Measurements from ENCODE around the gene IL18RAP.

IL18RAP gene

DNA sequence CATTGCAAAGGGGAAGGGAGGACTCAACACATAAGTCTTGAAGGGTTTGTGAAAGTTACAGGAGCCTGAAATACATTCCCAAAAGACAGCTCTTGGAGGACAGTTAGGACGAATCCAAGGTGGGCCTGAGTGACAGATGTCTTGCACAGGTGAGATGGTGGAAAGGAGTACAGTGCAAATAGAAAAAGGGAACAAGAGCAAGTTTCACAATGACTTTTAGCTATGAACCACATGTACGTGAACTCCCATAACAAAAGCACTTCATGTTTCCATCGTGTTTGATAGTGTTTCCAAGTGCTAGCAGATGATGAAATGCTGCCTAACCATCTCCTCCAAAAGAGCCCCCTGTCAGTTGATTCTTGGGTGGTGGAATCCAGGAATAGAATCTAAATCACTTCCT is 1.8 kb downstream of the IL18RAP start:
- DNase-seq: no peak

DNA sequence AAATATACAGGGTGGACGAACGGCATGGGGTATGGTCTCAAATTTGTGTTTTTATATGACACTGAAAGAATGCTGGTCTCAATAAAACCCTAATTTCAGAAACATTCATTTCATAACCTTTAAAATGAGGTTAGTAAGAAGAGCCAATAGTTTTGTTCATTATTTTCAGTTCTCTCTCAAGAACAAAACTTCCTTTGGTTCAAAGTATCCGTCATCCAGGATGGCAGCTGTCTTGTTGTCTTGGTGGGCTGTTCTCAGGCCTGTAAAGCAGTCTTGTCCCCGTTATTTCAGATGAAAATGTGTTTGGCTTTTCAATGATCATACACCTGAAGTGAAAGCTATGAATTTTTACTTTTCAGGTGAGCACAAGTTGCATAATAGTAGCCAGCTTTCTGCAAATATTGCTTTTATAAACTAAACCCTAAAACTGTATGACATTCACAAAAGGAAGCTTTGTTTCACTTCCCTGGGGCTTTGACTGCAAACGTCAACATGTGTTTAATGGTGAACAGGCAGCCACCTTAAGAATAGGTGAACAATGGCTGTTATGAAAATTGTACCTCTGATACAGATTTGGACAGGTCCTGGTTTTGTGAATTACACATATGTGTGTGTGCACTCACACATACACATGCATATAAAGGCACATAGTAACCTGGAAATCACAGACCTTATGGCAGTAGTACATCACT is 2.6 kb downstream of the IL18RAP start:
- no peak for DNase-seq

- DNase-seq: no peak
Measured at GRCh38 chr2:102427249-102427648, 4.3 kb downstream of the IL18RAP start.

GRCh38 chr2:102428573-102428972 is 5.6 kb downstream of the IL18RAP start:
- DNase-seq: no peak

DNA sequence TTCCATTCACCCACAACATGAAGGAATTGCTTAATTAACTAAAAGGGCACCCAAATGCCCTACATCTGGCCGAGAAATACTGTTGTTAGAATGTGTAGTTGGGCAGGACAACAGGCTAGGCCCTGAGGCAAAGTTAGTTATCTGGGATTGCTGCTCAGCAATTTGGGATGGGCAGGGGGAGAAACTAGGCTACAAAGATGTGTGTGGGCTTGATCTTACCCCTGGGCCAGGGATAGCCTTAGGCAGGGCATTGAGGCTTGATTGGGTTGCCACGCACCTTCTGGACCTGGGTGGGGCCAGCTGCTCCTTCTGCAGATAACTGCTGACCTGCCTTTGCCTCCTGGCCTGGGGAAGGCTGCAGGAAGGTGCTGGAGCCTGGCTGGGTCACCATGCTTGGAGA is 9.4 kb downstream of the IL18RAP start:
- no peak for DNase-seq

GRCh38 chr2:102433973-102434654 is 11.2 kb downstream of the IL18RAP start:
- DNase-seq: no peak

- DNase-seq: no peak
Measured at GRCh38 chr2:102434655-102435381, 11.9 kb downstream of the IL18RAP start.

DNA sequence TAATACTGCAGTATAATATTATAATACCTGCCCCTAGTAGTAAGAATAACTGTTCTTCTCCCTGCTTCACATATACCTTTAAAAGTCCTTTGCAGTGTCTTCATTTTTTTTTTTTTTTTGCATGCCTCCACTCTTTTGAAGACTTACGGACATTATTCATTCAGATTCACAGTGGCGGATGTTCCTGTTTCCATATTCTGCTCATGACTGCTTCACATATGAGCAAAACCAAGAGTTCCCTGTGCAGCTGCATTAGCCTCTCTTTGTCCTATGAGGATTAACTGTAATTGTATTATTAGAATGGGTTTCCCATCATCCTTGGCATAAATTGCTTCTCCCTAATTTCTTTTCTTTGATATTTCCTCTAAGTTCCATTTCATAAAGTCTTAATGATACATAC is 12.8 kb downstream of the IL18RAP start:
- no peak for DNase-seq

DNA sequence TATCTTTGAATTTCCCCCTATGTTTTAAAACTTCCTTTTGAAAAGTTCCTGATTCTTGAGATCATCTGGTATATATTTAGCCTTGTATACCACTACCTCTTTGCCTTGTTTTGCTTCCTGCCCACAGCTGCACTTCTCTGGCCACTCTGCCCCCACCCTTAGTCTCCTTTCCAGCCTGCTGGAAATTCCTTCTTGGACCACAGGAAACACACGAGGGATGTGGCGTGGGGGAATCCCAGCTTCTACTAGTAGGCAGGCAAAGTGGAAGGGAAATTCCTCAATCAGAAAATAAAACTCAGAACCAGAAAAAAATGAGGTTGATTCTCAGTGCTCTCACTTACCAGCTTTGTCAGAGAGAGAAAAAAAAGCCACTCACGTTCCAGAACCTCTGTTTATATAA is 13.4 kb downstream of the IL18RAP start:
- DNase-seq: no peak

DNA sequence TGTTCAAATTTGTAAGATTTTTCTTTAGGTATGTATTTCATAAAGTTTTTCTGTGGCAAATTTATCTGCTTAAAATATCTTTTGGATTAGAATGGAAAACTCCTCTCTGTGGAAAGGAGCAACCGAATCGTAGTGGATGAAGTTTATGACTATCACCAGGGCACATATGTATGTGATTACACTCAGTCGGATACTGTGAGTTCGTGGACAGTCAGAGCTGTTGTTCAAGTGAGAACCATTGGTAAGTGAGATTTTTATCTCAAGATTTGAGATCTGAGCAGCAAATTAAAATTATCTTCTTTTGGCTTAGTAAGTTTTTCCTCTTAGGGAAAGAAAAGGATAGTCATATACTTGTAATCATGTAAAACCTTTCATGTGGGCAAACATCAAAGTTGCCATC is 14.2 kb downstream of the IL18RAP start:
- no peak for DNase-seq

- no peak for DNase-seq
Measured at GRCh38 chr2:102438111-102438510, 15.2 kb downstream of the IL18RAP start.

- no peak for DNase-seq
Measured at GRCh38 chr2:102438578-102438977, 15.6 kb downstream of the IL18RAP start.

DNA sequence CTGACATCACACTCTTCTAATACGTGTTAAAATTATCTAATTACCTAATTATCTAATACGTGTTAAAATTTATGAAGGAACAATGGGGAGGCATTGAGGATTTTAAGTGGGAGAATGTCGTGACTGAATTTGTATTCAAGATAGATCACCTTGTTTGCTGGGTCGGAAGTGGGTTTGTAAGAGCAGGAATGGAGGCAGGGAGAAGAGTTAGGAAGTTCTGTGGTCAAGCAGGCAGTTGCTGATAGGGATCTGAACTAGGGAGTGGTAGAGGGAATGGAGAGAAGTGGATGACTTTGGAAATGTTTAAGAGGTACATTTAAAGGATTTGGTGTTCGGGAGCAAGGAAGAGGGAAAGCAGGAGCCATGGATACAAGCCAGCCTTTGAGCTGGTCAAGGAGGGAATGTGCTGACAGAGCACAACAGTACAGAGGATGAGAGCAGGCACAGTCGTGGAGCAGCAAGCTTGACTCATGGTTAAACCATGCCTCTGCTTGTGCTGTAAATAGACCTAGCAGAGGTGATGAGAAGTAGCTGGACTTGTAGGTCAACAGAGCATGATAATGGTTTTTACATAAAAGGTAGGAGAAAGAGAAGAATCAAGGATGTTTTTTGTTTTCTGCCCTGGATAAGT is 16.2 kb downstream of the IL18RAP start:
- DNase-seq: no peak

DNA sequence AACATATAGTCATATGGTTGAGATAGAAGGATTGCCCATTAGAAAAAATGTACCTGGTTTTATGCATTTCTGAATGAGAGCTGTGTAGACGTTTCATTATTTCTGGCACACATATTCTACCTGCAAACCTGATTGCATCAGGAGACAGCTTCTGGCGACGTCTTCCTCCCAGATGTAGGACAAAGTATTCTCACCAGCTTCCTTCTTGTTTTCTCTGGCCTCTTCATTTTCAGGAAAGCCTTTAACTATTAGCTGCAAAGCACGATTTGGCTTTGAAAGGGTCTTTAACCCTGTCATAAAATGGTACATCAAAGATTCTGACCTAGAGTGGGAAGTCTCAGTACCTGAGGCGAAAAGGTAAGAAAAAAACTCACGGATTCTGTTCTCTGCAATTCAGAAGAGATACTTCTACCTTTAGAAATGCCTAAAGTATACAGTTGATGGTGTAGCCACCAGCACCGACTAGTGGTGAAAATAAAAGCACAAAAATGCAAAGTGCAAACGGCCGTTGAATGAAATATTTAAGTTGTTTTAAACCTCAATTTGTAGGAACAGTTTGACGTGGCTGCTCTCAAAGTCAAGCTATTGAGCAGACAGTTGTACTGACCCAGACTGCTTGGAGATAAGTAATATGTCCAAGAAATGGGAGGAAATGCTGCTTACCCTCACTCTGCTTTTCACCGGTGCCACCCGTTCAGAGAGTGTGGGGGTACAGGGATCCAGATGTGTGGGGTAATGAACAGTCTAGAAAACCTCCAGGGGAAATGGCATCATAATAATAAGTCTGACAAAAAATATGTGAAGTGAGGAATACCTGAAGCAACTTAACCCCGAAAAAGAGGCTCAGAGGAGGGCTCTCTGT is 20.2 kb downstream of the IL18RAP start:
- DNase-seq: peak; percentile 0

DNA sequence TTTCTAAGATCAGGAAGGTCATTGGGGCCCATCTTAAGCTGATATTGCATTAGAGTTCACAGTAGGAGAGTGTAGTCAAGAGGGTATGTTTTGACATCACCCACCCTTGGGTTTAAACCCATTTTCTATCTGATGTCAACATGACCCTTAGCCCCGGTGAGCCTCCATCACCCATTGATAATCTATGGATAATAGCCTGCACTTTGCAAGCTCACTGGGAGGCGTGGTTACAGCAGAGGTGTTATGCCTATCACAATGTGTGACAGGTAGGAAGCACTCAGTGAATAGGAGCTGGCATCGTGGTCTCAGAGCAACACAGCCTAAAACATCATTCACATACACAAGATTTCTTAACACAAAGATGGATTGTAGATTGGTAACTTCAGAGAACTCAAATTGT is 21.3 kb downstream of the IL18RAP start:
- no peak for DNase-seq

- no peak for DNase-seq
Measured at GRCh38 chr2:102446936-102447335, 24.0 kb downstream of the IL18RAP start.

DNA sequence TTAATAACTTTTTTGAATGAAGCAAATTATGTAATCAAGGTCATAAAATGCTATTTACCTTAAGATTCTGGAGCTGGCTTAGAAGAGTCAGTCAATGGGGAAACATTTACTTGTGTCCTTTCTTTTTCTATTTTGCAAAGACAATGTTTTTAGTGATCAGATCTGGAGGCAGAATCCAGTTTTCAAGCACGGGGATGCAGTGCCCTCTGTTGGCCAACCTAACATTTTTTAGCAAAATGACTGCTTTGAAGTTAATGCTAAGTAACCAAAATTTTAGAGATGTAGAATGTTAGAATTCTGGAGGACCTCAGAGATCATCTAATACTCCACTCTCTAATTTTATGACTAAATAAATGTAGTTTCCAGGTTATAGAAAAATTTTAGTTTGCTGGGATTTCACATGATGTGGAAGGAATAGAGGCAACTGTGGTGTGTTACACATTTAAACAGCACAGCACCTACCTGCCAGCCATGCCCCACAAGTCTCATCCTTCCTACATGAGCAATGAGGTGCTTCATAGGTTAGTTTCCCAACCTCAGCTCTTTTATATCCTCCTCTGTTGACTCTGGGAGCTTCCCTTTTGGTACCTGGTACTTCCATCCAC is 26.5 kb downstream of the IL18RAP start:
- peak; percentile 16 for DNase-seq

DNA sequence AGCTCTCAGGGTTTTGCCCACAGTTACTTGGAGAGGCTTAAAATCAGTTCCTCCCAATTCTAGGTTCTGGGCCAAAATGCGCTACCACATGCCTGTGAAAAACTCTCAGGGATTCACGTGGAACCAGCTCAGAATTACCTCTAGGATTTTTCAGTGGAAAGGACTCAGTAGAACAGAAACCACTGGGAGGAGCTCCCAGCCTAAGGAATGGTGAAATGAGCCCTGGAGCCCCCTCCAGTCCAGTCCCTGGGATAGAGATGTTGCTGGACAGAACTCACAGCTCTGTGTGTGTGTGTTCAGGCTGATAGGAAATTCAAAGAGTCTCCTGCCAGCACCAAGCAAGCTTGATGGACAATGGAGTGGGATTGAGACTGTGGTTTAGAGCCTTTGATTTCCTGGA is 29.0 kb downstream of the IL18RAP start:
- DNase-seq: no peak

- DNase-seq: no peak
Measured at GRCh38 chr2:102453501-102453900, 30.5 kb downstream of the IL18RAP start.

DNA sequence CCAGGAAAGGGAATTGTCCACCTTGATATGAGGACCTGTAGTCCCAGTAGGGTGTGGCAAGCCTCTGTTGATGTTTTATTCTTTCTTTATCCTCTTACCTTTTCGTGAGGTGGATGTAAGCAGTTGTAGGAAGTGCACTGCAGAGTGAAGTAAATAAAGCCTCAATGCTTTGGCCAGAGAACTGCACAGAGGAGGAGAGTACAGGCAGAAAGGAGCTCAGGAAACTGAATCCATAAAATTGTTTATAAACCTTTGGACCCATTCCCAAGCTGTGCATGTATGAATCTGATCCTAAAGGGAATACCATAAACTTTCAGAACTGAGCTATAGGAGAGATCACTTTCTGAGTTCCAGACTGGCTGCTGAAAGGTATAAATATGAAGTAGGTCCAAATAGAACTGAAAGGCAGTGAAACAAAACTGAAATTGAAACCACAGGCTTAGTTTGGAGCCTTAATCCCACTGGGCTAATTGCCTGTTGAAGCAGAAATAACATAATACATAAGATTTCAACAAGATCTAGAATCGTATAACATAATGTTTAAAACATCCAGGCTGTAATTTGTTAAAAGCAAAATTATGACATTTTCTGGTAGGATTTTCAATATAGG is 32.2 kb downstream of the IL18RAP start:
- DNase-seq: no peak

DNA sequence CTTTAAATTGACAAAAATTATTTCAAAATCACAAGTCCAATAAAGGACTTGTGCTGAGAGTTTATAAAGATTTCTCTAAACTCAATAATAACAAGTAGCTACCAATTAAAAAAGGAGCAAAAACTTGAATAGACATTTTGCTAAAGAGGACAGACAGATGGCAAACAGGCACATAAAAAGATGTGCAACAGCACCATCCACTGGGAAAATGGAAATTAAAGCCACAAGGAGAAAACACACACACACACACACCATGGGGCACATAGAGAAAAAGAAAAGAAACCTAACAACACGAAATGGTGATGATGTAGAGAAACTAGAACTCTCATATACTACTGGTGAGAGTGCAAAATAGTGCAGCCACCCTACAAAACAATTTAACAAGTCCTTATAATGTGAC is 37.5 kb downstream of the IL18RAP start:
- no peak for DNase-seq

GRCh38 chr2:102461188-102461587 is 38.2 kb downstream of the IL18RAP start:
- DNase-seq: no peak

Measured in effector CD8-positive, alpha-beta T cell (primary cell).